GM13976 (cell line): ENCODE results near the gene CRTC1.

Source experiments
- DNase-seq: peaks from one replicate; pipeline ENCODE4 v3.0.0; 2012; ENCODE audit warnings: low spot score
- in situ Hi-C: fragments of 300-500 bp; cut with MboI; formaldehyde crosslinking; loops from one replicate; pipeline ENCODE4 v1.12.0; 2022; ENCODE audit warnings: low sequenced_read_pairs, mixed read lengths, inconsistent platforms; ENCODE audit not compliant: unreplicated experiment
- TF ChIP-seq, protein P1 (sequence below): IDR thresholded peaks from 2 replicates; pipeline ENCODE4 v1.5.1; 2012; ENCODE audit warnings: borderline replicate concordance, mild to moderate bottlenecking; ENCODE audit not compliant: insufficient read depth; ENCODE audit errors: extremely low read depth, missing control alignments, control extremely low read depth

CRTC1 gene

DNA sequence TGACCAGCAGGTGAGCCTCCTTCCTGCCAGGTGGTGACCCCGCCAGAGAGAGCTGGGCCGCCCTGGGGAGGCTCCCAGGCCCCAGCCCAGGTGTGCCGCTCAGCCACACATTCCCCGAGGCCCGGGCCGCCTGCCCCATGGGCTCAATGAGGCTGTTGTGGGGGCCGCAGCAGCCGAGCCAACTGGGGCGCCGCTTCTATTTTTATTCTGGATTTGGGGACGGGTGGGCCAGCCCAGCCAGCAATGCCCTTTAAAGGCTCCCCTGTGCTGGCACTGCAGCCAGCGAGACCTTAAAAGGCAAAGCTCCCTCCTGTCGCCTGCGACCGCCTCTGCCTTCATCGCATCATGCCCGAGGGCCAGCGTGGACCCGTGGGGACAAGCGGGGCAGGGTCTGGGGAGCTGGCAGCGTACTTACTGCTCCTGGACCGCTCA is 17.7 kb upstream of the CRTC1 start:
- in situ Hi-C loops: no loop called here

DNA sequence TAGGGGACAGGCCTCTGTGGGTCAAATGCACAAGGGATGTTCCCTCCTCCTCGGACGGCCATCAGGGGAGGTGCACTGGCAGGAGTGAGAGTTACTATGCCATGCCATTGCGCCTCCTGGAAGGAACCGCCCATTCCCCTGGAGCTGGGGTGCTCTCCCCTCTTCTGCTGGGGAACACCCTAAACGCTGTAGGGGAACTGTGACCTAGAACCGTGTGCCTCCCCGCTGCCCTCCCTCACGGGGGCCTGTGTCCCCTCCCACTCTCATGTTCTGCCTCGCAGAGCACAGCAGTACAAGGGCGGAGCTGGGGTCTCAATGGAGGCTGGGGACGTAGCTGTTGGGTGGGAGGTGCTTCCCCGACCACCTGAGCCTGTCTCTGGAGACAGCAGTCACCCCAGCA is 17.2 kb upstream of the CRTC1 start:
- TF ChIP-seq, protein P1, sequence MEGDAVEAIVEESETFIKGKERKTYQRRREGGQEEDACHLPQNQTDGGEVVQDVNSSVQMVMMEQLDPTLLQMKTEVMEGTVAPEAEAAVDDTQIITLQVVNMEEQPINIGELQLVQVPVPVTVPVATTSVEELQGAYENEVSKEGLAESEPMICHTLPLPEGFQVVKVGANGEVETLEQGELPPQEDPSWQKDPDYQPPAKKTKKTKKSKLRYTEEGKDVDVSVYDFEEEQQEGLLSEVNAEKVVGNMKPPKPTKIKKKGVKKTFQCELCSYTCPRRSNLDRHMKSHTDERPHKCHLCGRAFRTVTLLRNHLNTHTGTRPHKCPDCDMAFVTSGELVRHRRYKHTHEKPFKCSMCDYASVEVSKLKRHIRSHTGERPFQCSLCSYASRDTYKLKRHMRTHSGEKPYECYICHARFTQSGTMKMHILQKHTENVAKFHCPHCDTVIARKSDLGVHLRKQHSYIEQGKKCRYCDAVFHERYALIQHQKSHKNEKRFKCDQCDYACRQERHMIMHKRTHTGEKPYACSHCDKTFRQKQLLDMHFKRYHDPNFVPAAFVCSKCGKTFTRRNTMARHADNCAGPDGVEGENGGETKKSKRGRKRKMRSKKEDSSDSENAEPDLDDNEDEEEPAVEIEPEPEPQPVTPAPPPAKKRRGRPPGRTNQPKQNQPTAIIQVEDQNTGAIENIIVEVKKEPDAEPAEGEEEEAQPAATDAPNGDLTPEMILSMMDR: no peak
- in situ Hi-C loops: no loop called here
- DNase-seq: no peak

More for the DNA sequence above, 17.7 kb upstream of the CRTC1 start:
- DNase-seq: no peak
- TF ChIP-seq, protein P1: no peak

DNA sequence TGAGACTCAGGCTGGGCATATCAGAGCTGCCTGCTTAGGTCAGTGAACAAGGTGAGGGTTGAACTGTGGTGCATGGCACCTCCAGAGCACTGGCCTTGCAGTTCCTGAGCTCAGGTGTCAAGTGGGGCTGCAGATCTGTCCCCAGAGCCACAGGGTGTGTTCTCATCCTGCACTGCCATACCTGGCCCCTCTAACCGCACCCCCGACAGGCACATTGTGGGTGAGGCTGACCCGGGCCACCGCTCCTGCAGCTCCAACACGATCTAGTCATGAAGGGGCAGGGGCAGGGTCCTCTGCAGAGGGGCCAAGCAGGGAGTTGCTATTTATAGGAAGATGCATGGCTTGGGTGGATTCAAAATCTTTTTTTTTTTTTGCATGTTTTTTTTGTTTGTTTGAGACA is 16.7 kb upstream of the CRTC1 start:
- in situ Hi-C loops: no loop called here
- TF ChIP-seq, protein P1: no peak
- no peak for DNase-seq

DNA sequence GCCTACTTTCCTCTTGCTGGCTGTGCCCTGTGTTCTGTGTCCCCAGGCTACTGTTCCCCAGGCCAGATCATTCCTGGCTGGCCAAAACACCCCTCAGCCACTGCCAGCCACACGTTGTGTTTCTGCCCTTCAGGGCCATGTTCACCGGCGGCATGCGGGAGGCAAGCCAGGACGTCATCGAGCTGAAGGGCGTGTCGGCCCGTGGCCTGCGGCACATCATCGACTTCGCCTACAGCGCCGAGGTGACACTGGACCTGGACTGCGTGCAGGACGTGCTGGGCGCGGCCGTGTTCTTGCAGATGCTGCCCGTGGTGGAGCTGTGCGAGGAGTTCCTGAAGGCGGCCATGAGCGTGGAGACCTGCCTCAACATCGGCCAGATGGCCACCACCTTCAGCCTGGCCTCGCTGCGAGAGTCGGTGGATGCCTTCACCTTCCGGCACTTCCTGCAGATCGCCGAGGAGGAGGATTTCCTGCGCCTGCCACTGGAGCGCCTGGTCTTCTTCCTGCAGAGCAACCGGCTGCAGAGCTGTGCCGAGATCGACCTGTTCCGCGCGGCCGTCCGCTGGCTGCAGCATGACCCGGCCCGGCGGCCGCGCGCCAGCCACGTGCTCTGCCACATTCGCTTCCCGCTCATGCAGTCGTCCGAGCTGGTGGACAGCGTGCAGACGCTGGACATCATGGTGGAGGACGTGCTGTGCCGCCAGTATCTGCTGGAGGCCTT is 15.8 kb upstream of the CRTC1 start:
- no peak for DNase-seq
- TF ChIP-seq, protein P1: no peak
- in situ Hi-C loops: no loop called here

DNA sequence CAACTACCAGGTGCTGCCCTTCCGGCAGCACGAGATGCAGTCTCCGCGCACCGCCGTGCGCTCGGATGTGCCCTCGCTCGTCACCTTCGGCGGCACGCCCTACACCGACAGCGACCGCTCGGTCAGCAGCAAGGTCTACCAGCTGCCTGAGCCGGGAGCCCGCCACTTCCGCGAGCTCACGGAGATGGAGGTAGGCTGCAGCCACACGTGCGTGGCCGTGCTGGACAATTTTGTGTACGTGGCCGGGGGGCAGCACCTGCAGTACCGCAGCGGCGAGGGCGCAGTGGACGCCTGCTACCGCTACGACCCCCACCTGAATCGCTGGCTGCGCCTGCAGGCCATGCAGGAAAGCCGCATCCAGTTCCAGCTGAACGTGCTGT is 15.2 kb upstream of the CRTC1 start:
- TF ChIP-seq, protein P1: no peak
- in situ Hi-C loops: no loop called here

DNA sequence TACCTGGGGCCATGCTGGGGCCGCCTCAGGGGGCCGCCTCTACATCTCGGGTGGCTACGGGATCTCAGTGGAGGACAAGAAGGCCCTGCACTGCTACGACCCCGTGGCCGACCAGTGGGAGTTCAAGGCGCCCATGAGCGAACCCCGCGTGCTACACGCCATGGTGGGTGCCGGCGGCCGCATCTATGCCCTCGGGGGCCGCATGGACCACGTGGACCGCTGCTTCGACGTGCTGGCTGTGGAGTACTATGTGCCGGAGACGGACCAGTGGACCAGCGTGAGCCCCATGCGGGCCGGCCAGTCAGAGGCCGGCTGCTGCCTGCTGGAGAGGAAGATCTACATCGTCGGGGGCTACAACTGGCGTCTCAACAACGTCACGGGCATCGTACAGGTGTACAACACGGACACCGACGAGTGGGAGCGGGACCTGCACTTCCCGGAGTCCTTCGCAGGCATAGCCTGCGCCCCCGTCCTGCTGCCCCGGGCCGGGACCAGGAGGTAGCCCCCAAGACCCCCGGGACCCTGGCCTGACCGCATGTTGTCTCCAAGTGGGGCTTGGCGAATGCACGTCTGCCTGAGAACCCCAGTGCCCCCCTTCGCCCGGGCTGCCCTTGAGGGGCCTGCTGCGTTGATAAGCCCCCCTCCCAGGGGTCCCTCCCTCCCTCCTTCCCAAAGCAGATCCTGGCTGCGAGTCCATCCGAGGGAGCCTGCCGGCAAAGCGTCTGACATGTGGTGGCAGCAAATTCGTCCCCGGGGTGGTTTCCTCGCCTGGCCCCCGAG is 14.5 kb upstream of the CRTC1 start:
- in situ Hi-C loops: no loop called here
- TF ChIP-seq, protein P1: no peak
- no peak for DNase-seq

More for the DNA sequence above, 15.2 kb upstream of the CRTC1 start:
- DNase-seq: no peak

DNA sequence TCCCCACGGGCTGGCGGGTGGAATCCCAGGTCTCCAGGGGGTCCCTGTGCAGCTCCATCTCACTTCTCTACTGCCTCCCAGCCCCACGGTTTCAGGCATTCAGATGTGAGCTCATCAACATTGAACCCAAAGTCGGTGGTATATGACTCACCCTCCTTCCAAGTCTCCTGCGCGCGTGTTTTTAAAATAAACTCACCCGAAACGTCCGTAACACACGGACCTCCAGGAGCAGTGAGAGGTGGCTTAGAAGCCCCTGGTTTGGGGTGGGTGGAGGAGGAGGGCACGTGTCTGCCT is 14.0 kb upstream of the CRTC1 start:
- DNase-seq: no peak
- in situ Hi-C loops: no loop called here
- TF ChIP-seq, protein P1: no peak
